Fibroblast of lung (primary cell): ENCODE results near the gene TIMMDC1.

Source experiments
- EZH2 ChIP-seq: IDR thresholded peaks from 2 replicates; pipeline ENCODE4 v1.5.1; 2012; ENCODE audit warnings: low read length, control low read depth, mild to moderate bottlenecking; ENCODE audit errors: missing control alignments
- TF ChIP-seq, protein P1 (sequence below), 2 donors: IDR thresholded peaks in 1 of 2; conservative IDR thresholded peaks in 1 of 2; 1 replicate in 1 of 2; 2 replicates in 1 of 2; pipeline ENCODE4 v1.5.1; 2011 to 2012; ENCODE audit warnings: low read length in 2 of 2, control low read depth in 1 of 2, inconsistent platforms in 1 of 2, low read depth in 1 of 2, mild to moderate bottlenecking in 1 of 2

DNA sequence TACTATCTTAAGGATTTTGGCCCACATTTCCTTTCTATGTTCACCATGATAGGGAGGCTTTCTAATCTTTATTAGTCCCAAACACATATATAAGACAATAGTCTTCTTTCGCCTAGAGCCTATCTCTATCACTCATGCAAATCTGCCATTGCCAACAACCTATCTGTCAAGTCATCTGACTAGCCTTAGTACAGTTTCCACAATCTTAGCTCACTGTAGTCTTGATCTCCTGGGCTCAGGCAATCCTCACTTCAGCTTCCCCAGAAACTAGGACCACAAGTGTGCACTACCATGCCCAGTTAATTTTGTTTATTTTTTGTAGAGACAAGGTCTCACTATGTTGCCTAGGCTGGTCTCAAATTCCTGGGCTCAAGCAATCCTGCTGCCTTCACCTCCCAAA lies 41.9 kb upstream of the TIMMDC1 start:
- TF ChIP-seq, protein P1, sequence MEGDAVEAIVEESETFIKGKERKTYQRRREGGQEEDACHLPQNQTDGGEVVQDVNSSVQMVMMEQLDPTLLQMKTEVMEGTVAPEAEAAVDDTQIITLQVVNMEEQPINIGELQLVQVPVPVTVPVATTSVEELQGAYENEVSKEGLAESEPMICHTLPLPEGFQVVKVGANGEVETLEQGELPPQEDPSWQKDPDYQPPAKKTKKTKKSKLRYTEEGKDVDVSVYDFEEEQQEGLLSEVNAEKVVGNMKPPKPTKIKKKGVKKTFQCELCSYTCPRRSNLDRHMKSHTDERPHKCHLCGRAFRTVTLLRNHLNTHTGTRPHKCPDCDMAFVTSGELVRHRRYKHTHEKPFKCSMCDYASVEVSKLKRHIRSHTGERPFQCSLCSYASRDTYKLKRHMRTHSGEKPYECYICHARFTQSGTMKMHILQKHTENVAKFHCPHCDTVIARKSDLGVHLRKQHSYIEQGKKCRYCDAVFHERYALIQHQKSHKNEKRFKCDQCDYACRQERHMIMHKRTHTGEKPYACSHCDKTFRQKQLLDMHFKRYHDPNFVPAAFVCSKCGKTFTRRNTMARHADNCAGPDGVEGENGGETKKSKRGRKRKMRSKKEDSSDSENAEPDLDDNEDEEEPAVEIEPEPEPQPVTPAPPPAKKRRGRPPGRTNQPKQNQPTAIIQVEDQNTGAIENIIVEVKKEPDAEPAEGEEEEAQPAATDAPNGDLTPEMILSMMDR (conservative IDR thresholded peaks at IDR 0.05 in 1 of 2, IDR thresholded peaks at IDR 0.05 in 1 of 2; ENCODE audit: low read depth in 1 of 2, low read length in 2 of 2) = no peak
- no peak for TF ChIP-seq EZH2
